K562 (cell line): ENCODE data around the gene VBP1. TPM values are rescaled to one million over a fixed set of nuclear protein-coding genes. Genes with fewer than 3 reads are reported as not detected.
A peak's percentile ranks its signal among the peaks of the same experiment; 100 is the strongest.

Source experiments
- ATAC-seq: fragments of 200-7000 bp; cut with Tn5 transposase; 3 replicates; pipeline ENCODE4 v1.9.1; 2020; ENCODE audit warnings: moderate library complexity
- BruUV-seq: library from RNA; stranded (reverse); fragments of 400-500 nt; replicated peaks from 2 replicates; lab custom pipeline; 2021; lab: Mats Ljungman, UMichigan
- CTCF ChIA-PET: fragments of 300-600 bp; formaldehyde crosslinking; extraction: SDS; loops from one replicate; lab custom pipeline; 2021; ENCODE audit warnings: low intra/inter-chr PET ratio; lab: Yijun Ruan, JAX
- POLR2A ChIA-PET: fragments of 300-600, 350-650 bp; sonication (Branson Sonifier 250); formaldehyde crosslinking; extraction: SDS; loops from one replicate; lab custom pipeline; 2021; ENCODE audit warnings: antibody characterized with exemption, inconsistent platforms; lab: Yijun Ruan, JAX
- DNase-seq, 4 experiments: peaks; one replicate each; pipeline versions ENCODE4 v3.0.0 to v3.0.0-alpha.2; 2011 to 2018; ENCODE audit warnings: low spot score in 3 of 4, mixed read lengths in 3 of 4; ENCODE audit errors: extremely low read depth in 1 of 4
- FAIRE-seq: peaks from 2 replicates; lab custom pipeline; 2011; peaks lifted over from hg19 to GRCh38; lab: Jason Lieb, UNC
- H2AFZ ChIP-seq: 2 replicates; pipeline ENCODE4 v1.6.0; 2011; ENCODE audit warnings: low read depth, low read length, control low read depth, inconsistent platforms
- H3K27ac ChIP-seq: fragments of 200-600 bp; 3 replicates; pipeline ENCODE4 v1.8.0; 2011; ENCODE audit warnings: low read depth, mild to moderate bottlenecking, control low read depth, inconsistent platforms, low read length, moderate library complexity, mixed read lengths; ENCODE audit errors: extremely low read depth
- H3K27me3 ChIP-seq, 2 experiments: fragments of 300-600 bp in 1 of 2; 2 replicates in 1 of 2; 3 replicates in 1 of 2; pipeline versions ENCODE4 v1.6.0 to v1.8.0; 2011; ENCODE audit warnings: inconsistent platforms in 2 of 2, low read length in 2 of 2, mild to moderate bottlenecking in 1 of 2, mixed read lengths in 1 of 2, moderate library complexity in 1 of 2; ENCODE audit not compliant: control insufficient read depth in 2 of 2, insufficient read depth in 2 of 2
- H3K36me3 ChIP-seq: fragments of 300-600 bp; 3 replicates; pipeline ENCODE4 v1.8.0; 2011; ENCODE audit warnings: mild to moderate bottlenecking, low read length, inconsistent platforms; ENCODE audit not compliant: control insufficient read depth, insufficient read depth
- H3K4me1 ChIP-seq, 2 experiments: fragments of 200-600 bp in 1 of 2; replicated peaks in 1 of 2; 2 replicates in 1 of 2; 3 replicates in 1 of 2; pipeline versions ENCODE4 v1.5.1 to v1.8.0; 2011; ENCODE audit warnings: inconsistent platforms in 2 of 2, low read length in 2 of 2, mild to moderate bottlenecking in 1 of 2, mixed read lengths in 1 of 2, moderate library complexity in 1 of 2; ENCODE audit not compliant: control insufficient read depth in 2 of 2, insufficient read depth in 2 of 2
- H3K4me2 ChIP-seq: 2 replicates; pipeline ENCODE4 v1.6.1; 2011; ENCODE audit warnings: low read length, control low read depth, inconsistent platforms, mixed read lengths; ENCODE audit not compliant: insufficient read depth
- H3K4me3 ChIP-seq: fragments of 200-600 bp; sonication (generic), shearing (Covaris generic); 2 replicates; pipeline ENCODE4 v1.5.1; 2016; ENCODE audit warnings: control low read depth, inconsistent platforms
- H3K79me2 ChIP-seq: fragments of 200-600 bp; 3 replicates; pipeline ENCODE4 v1.8.0; 2011; ENCODE audit warnings: low read length, inconsistent platforms; ENCODE audit not compliant: control insufficient read depth, insufficient read depth
- H3K9ac ChIP-seq, 2 experiments: 2 replicates each; pipeline versions ENCODE4 v1.6.0 to v1.6.1; 2011; ENCODE audit warnings: low read depth in 2 of 2, low read length in 2 of 2, control low read depth in 1 of 2, inconsistent platforms in 1 of 2, mild to moderate bottlenecking in 1 of 2, mixed read lengths in 1 of 2; ENCODE audit not compliant: insufficient read depth in 1 of 2
- H3K9me1 ChIP-seq: one replicate; pipeline ENCODE4 v1.6.0; 2011; ENCODE audit warnings: inconsistent platforms, mild to moderate bottlenecking, low read length, moderate library complexity; ENCODE audit not compliant: control insufficient read depth, insufficient read depth
- H3K9me3 ChIP-seq: replicated peaks from 2 replicates; pipeline ENCODE4 v1.5.1; 2011; ENCODE audit warnings: low read depth, low read length, inconsistent platforms; ENCODE audit not compliant: control insufficient read depth, insufficient read depth
- H4K20me1 ChIP-seq: replicated peaks from 2 replicates; pipeline ENCODE4 v1.6.1; 2011; ENCODE audit warnings: low read length, inconsistent platforms, mixed read lengths; ENCODE audit not compliant: control insufficient read depth, insufficient read depth
- ARNT ChIP-seq, 2 experiments: fragments of 450-650 bp; IDR thresholded peaks; 2 replicates each; pipeline ENCODE4 v1.6.1; 2016; ENCODE audit warnings: mild to moderate bottlenecking in 1 of 2
- CEBPB ChIP-seq: fragments of 450-650 bp; IDR thresholded peaks from 2 replicates; pipeline ENCODE4 v1.6.1; 2016; ENCODE audit warnings: missing genetic modification characterization, missing compliant biosample characterization
- PHF8 ChIP-seq: fragments of 200-600 bp; sonication (generic); IDR thresholded peaks from 2 replicates; pipeline ENCODE4 v1.6.1; 2012; ENCODE audit warnings: mixed run types, mild to moderate bottlenecking, inconsistent platforms, low read length, moderate library complexity, borderline replicate concordance
- POLR2AphosphoS2 ChIP-seq: IDR thresholded peaks from 2 replicates; pipeline ENCODE4 v1.6.1; 2012; ENCODE audit warnings: low read length, improper control_type of control experiment
- POLR2B ChIP-seq: fragments of 450-650 bp; IDR thresholded peaks from 2 replicates; pipeline ENCODE4 v1.6.1; 2018; ENCODE audit warnings: low read depth; ENCODE audit not compliant: partially characterized antibody
- RAD21 ChIP-seq, 2 experiments: fragments of 250-450 bp in 1 of 2; fragments of 450-650 bp in 1 of 2; sonication (Bioruptor Pico) in 1 of 2; formaldehyde crosslinking in 1 of 2; IDR thresholded peaks in 1 of 2; conservative IDR thresholded peaks in 1 of 2; 2 replicates each; pipeline versions ENCODE4 v1.4.0 to v1.8.0; 2020 to 2022; ENCODE audit warnings: mild to moderate bottlenecking in 2 of 2, moderate library complexity in 1 of 2
- SNRNP70 ChIP-seq: fragments of 200-400 bp; formaldehyde crosslinking; optimal IDR thresholded peaks from 2 replicates; pipeline ENCODE3; 2017; ENCODE audit warnings: low read depth, low read length
- ZNF780A ChIP-seq: fragments of 250-450 bp; sonication (Bioruptor Pico); IDR thresholded peaks from 2 replicates; pipeline ENCODE4 v1.5.0; 2021; ENCODE audit warnings: mild to moderate bottlenecking
- WGBS: fragments of 100-300 bp; shearing (Covaris generic); methylation state at CpG from one replicate; pipeline ENCODE4 v1.1.6; 2016; ENCODE audit warnings: low coverage, mixed read lengths; ENCODE audit not compliant: insufficient coverage; ENCODE audit errors: missing lambda C conversion rate; 5-methylcytosine and 5-hydroxymethylcytosine counted together
- in situ Hi-C: fragments of 300-500 bp; cut with MboI; formaldehyde crosslinking; loops from 4 replicates; pipeline ENCODE4 v1.15.0; 2018; ENCODE audit warnings: inconsistent platforms, mixed read lengths
- intact Hi-C: fragments of 100-400 bp; cut with micrococcal nuclease; formaldehyde crosslinking; loops from 2 replicates; pipeline ENCODE4 v1.14.2; 2022
- polyA plus RNA-seq, 8 experiments: library from polyadenylated mRNA; depleted of rRNA in 4 of 8; stranded (reverse) in 5 of 8; unstranded in 3 of 8; fragments of >200 nt; fragmentation: Nextera tagmentation in 2 of 8; fragmentation: Illumina TruSeq in 1 of 8; extraction: Ambion mirVana in 2 of 8; extraction: Trizol in 1 of 8; gene quantifications; 2 replicates each; pipeline versions ENCODE4 v1.2.1 to v1.2.3, GENCODE V29; 2011 to 2014; ENCODE audit warnings: inconsistent platforms in 1 of 8, missing spikeins in 1 of 8
- total RNA-seq, 7 experiments: library from RNA; depleted of rRNA in 6 of 7; stranded (reverse); fragments of >200 nt in 6 of 7; fragmentation: Illumina TruSeq in 2 of 7; extraction: Trizol in 2 of 7; gene quantifications; 2 replicates each; pipeline versions ENCODE4 v1.2.1 to v1.2.3, GENCODE V29; 2011 to 2021; ENCODE audit warnings: low replicate concordance in 1 of 7
- TF ChIP-seq, protein P1 (sequence below), 2 experiments: fragments of 450-650 bp; IDR thresholded peaks; 2 replicates each; pipeline ENCODE4 v1.6.1; 2016

Gene VBP1
- total and polyA plus RNA-seq, 9 of the 15 experiments (the other 6 are each of a cell fraction or from before 2014, with no cell fraction given), result 83.2 to 263 (median 151) TPM

DNA sequence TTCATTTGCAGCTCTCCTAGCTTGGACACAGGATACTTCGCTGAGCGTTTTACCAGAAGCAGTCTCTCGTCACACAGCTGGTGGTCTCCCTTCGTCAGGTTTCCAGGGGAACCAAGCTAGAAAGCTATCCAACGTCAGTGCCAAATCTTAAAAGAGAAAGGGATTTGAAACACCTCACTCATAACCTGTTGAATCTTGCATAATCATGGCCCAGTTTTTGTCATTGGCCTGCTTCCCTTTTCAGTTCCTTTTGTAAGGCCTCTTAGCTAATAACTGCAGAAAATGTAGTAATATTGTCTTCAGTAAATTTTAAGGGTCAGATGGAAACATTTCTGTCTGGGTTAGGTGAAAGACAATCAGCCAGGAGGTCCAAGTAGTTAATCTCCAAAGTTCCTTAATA lies 26.0 kb downstream of the VBP1 start:
- Histone ChIP-seq H3K4me1 (no peaks in the 10 kb centered on the region), H3K4me3 (no peak overlapping the region), H3K36me3 (peaks cover 27% of the 10 kb centered on the region), H3K9me3 (no peaks in the 10 kb centered on the region), H3K9ac (no peak overlapping the region), H2AFZ (no peak overlapping the region), H3K79me2 (no peaks in the 10 kb centered on the region), H3K27ac (no peak overlapping the region), H3K27me3 (no peaks in the 10 kb centered on the region), H3K9me1 (no peaks in the 10 kb centered on the region), H3K4me2 (no peak overlapping the region), H4K20me1 (no peaks in the 10 kb centered on the region)
- no TSS peak for BruUV-seq
- POLR2A ChIA-PET, result no interaction called here
- 0 out of 2 replicates have a peak, but pooled peaks have one; percentile 23 for TF ChIP-seq POLR2AphosphoS2
- 0 out of 2 replicates have a peak, but pooled peaks have one; percentile 12 for TF ChIP-seq CEBPB
- TF ChIP-seq POLR2B, result no peak
- DNase-seq, result no peak
- intact Hi-C loops (no loop called here), in situ Hi-C loops (no loop called here)
- 84% methylated on average over 4 of the region's 5 CpGs for WGBS
- FAIRE-seq, result no peak
- no peak for ATAC-seq
- CTCF ChIA-PET, result no interaction called here

DNA sequence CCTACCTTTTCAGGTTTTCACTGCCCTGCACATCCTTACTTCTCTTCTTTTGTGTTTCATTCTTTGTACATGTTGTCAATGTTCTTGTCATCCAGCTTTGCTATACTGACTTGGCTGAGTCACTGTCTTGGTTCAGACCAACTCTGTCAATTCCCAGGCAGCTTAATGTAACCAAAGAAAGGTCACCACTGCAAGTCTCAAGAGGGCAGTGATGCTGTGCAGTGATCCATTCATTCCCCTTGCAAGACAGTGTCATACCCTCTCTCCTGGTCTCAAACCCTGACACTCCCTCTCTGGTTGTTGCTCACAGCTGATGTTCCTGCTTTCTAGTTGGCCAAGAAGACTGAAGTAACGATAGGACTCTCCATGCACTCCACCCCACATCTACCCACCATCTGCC lies 30.5 kb downstream of the VBP1 start:
- DNase-seq, result no peak
- no peaks in the 10 kb centered on the region for H3K9me3 ChIP-seq
- FAIRE-seq, result no peak
- H4K20me1 ChIP-seq, result no peaks in the 10 kb centered on the region
- no peaks in the 10 kb centered on the region for H3K9me1 ChIP-seq
- no peak overlapping the region for H3K4me3 ChIP-seq
- no peak overlapping the region for H3K27ac ChIP-seq
- no peak overlapping the region for H3K9ac ChIP-seq
- no peaks in the 10 kb centered on the region for H3K79me2 ChIP-seq
- H3K4me2 ChIP-seq, result no peak overlapping the region
- in situ Hi-C loops (no loop called here), intact Hi-C loops (no loop called here)
- H3K36me3 ChIP-seq, result no peaks in the 10 kb centered on the region
- POLR2A ChIA-PET, result interaction anchor here (0.8 kb wide), 1 partner anchor 31 kb away, joined by 4 read pairs; no protein-coding TSS in a partner anchor
- no peaks in the 10 kb centered on the region for H3K4me1 ChIP-seq
- no peak overlapping the region for H2AFZ ChIP-seq
- WGBS, result 33% methylated on average over 1 of the region's 1 CpG
- ATAC-seq, result peak; percentile 61; the same call in 2 of the 3 replicates
- CTCF ChIA-PET, result no interaction called here
- TF ChIP-seq RAD21 (CRISPR knock-in tag; conservative IDR thresholded peaks at IDR 0.05 in 1 of 2, IDR thresholded peaks at IDR 0.05 in 1 of 2), result peak in 1 of 2 experiments; percentile 30; a peak in 2 of 4 replicates
- no peak for TF ChIP-seq ARNT (IDR thresholded peaks at IDR 0.05)
- TF ChIP-seq ZNF780A (CRISPR knock-in tag), result no peak
- TF ChIP-seq SNRNP70, result no peak
- TF ChIP-seq, protein P1, sequence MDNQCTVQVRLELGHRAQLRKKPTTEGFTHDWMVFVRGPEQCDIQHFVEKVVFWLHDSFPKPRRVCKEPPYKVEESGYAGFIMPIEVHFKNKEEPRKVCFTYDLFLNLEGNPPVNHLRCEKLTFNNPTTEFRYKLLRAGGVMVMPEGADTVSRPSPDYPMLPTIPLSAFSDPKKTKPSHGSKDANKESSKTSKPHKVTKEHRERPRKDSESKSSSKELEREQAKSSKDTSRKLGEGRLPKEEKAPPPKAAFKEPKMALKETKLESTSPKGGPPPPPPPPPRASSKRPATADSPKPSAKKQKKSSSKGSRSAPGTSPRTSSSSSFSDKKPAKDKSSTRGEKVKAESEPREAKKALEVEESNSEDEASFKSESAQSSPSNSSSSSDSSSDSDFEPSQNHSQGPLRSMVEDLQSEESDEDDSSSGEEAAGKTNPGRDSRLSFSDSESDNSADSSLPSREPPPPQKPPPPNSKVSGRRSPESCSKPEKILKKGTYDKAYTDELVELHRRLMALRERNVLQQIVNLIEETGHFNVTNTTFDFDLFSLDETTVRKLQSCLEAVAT (IDR thresholded peaks at IDR 0.05), result 0 out of 4 replicates have a peak, but pooled peaks of 1 of the 2 experiments have one; percentile 63
- no peak for TF ChIP-seq PHF8
- TF ChIP-seq, all 486 proteins: peak for 2
- BruUV-seq, result no TSS peak
- H3K27me3 ChIP-seq, result no peaks in the 10 kb centered on the region
